ENCODE results near the gene TMEM182.

GRCh38 chr2:102717308-102718018 lies 44.4 kb upstream of the TMEM182 start:
- TF ChIP-seq POLR2AphosphoS5 (IDR thresholded peaks at IDR 0.05) (no peak), EP300 (IDR thresholded peaks at IDR 0.05) (no peak), CTCF (IDR thresholded peaks at IDR 0.05) (no peak), POLR2A (IDR thresholded peaks at IDR 0.05) (no peak)

All from suprapubic skin (tissue), 4 donors.